Tibial nerve (tissue), 4 donors: Measurements from ENCODE around the gene MYO1G. TPM values are rescaled to one million over a fixed set of nuclear protein-coding genes. Genes with fewer than 3 reads are reported as not detected.

Source experiments
- DNase-seq, 2 donors: peaks; one replicate each; pipeline ENCODE4 v3.0.0-alpha.2; 2019; ENCODE audit warnings: low spot score in 2 of 2
- H3K27ac ChIP-seq, 4 donors: fragments of 200-600 bp; sonication (generic) in 3 of 4; one replicate each; pipeline ENCODE4 v1.5.1; 2017 to 2019; ENCODE audit warnings: mild to moderate bottlenecking in 1 of 4
- H3K27me3 ChIP-seq, 2 donors: fragments of 200-600 bp; sonication (generic) in 1 of 2; one replicate each; pipeline versions ENCODE4 v1.5.1 to v1.6.0; 2017 to 2019
- H3K36me3 ChIP-seq, 3 donors: fragments of 200-600 bp; sonication (generic); one replicate each; pipeline ENCODE4 v1.5.1; 2018 to 2019
- H3K4me1 ChIP-seq, 4 donors: fragments of 200-600 bp; sonication (generic) in 3 of 4; one replicate each; pipeline ENCODE4 v1.5.1; 2017 to 2019
- H3K4me3 ChIP-seq, 4 donors: fragments of 200-600 bp; sonication (generic) in 3 of 4; one replicate each; pipeline ENCODE4 v1.5.1; 2017 to 2019; ENCODE audit warnings: mild to moderate bottlenecking in 1 of 4, moderate library complexity in 1 of 4
- H3K9me3 ChIP-seq, 4 donors: fragments of 200-600 bp; sonication (generic) in 3 of 4; one replicate each; pipeline ENCODE4 v1.5.1; 2017 to 2019
- CTCF ChIP-seq, 5 experiments: fragments of 200-600 bp in 3 of 5; fragments of 450-650 bp in 2 of 5; sonication (generic) in 3 of 5; IDR thresholded peaks; one replicate each; pipeline ENCODE4 v1.5.1; 2016 to 2019; ENCODE audit warnings: antibody characterized with exemption in 5 of 5, mild to moderate bottlenecking in 3 of 5, moderate library complexity in 2 of 5
- EP300 ChIP-seq, 2 donors: sonication (generic); formaldehyde crosslinking; IDR thresholded peaks; one replicate each; pipeline ENCODE4 v1.6.1; 2017; ENCODE audit warnings: antibody characterized with exemption in 2 of 2, mild to moderate bottlenecking in 1 of 2
- POLR2A ChIP-seq, 2 donors: fragments of 450-650 bp; IDR thresholded peaks; one replicate each; pipeline ENCODE4 v1.6.1; 2017; ENCODE audit warnings: antibody characterized with exemption in 2 of 2, mild to moderate bottlenecking in 2 of 2, moderate library complexity in 2 of 2
- WGBS, 2 donors: methylation state at CpG; one replicate each; pipeline ENCODE4 v1.1.5; 2018; 5-methylcytosine and 5-hydroxymethylcytosine counted together
- total RNA-seq, 4 donors: library from RNA; depleted of rRNA; stranded (reverse); fragments of >200 nt; gene quantifications; one replicate each; pipeline ENCODE4 v1.1.0, GENCODE V29; 2016

Gene MYO1G
- total RNA-seq, 4 donors from 2014 or later = 0.84 to 10.5 (median 3.3) TPM

GRCh38 chr7:44983742-44984477 lies 5.1 kb upstream of the MYO1G start:
- H3K27ac ChIP-seq = peak overlapping the region in 1 of 4 donors; percentile 1
- H3K36me3 ChIP-seq = peaks cover 0 to 48% (median 0%) of the 10 kb centered on the region in 3 donors

DNA sequence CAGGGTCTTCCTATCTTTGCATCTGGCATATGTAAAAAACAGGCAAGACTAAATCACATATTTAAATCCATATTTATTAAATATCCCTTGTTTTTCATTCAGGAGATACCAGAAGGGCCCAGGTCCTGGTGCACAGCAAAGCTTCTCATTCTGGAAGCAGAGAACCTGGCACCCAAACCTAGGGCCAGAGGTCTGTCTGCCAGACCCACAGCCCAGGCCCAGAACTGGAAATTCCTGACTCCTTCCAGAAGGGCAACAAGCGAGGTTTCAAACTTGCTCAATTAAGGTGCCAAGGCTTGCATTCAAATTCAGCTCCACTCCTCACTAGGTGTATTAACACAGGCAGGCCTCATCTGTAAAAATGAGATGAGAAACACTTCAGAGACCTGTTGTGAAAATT lies 4.2 kb upstream of the MYO1G start:
- H3K4me3 ChIP-seq = no peak overlapping the region
- H3K27ac ChIP-seq = no peak overlapping the region
- TF ChIP-seq POLR2A (IDR thresholded peaks at IDR 0.05) (no peak), EP300 (IDR thresholded peaks at IDR 0.05) (no peak), CTCF (IDR thresholded peaks at IDR 0.05) (no peak)
- H3K36me3 ChIP-seq = peaks cover 0 to 57% (median 0%) of the 10 kb centered on the region in 3 donors
- peaks cover 0 to 73% (median 47%) of the 10 kb centered on the region in 4 donors for H3K4me1 ChIP-seq
- WGBS, 2 donors = 90 to 100% methylated on average over 1 of the region's 1 CpG
- no peaks in the 10 kb centered on the region for H3K27me3 ChIP-seq
- H3K9me3 ChIP-seq = no peaks in the 10 kb centered on the region
- no peak for DNase-seq

More at GRCh38 chr7:44983742-44984477, 5.1 kb upstream of the MYO1G start:
- no peak overlapping the region for H3K4me3 ChIP-seq
- no peak for DNase-seq
- WGBS, 2 donors = 84 to 85% methylated on average over 6 of the region's 6 CpGs
- no peak for TF ChIP-seq CTCF (IDR thresholded peaks at IDR 0.05)
- TF ChIP-seq EP300 (IDR thresholded peaks at IDR 0.05) = no peak
- no peak for TF ChIP-seq POLR2A (IDR thresholded peaks at IDR 0.05)
- H3K9me3 ChIP-seq = no peaks in the 10 kb centered on the region
- H3K4me1 ChIP-seq = peaks cover 0 to 64% (median 41%) of the 10 kb centered on the region in 4 donors
- no peaks in the 10 kb centered on the region for H3K27me3 ChIP-seq

DNA sequence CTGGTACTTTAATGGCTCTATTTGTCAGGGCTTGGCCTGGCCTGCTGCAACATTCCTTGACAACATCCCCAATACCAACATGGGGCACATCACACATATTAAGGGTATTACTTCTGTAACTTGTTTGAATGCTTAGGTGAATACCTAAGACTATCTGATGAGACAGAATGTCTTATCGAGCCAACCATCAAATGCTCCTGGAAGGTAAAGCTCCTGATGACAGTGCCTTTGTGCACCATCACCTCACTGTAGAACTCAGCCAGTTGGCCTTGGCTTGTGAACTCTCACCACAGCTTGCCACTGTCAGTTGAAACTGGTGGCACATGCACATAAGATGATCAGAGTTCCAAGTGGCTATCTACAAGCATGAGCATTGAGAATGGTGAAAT lies 3.7 kb upstream of the MYO1G start:
- Histone ChIP-seq H3K9me3 (no peaks in the 10 kb centered on the region), H3K4me3 (no peak overlapping the region), H3K27me3 (no peaks in the 10 kb centered on the region), H3K4me1 (peaks cover 0 to 76% (median 47%) of the 10 kb centered on the region in 4 donors), H3K27ac (no peak overlapping the region), H3K36me3 (peaks cover 0 to 60% (median 0%) of the 10 kb centered on the region in 3 donors)
- no peak for DNase-seq
- 94 to 100% methylated on average over 1 of the region's 1 CpG for WGBS, 2 donors
- no peak for TF ChIP-seq POLR2A (IDR thresholded peaks at IDR 0.05)
- TF ChIP-seq CTCF (IDR thresholded peaks at IDR 0.05) = no peak
- no peak for TF ChIP-seq EP300 (IDR thresholded peaks at IDR 0.05)

DNA sequence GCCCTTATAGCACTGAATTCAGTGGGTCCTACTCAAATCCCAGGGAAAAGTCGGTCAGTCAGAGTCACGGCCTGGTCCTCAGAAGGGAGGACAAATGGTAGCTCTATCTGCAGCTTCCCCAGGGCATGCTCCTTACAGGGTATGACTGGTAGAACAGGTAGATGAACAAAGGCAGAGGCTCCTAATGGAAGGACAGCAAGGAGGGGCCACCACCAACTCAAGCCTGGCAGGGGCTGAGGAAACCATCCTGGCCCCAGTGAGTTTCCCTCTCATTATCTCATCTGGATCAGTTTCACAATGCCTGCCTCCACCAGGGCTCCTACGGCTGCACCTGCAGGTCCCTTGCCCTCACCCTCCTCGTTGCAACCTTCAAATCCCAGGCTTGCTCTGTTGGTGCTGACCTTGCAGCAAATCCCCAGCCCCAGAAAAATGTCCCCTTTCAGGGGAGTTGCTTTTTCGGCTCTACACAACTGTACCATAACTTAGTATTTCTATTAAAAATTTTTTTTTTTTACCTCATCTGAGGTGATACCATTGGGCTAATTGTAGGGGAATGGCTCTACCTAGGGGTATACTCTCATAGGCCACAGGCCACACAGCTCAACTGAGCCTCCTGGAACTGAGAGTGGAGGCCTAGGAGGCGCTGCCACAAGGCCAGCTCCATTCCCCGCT lies 2.4 kb upstream of the MYO1G start:
- H3K27ac ChIP-seq = peak overlapping the region in 3 of 4 donors; percentile 74 to 85 (median 76)
- DNase-seq = no peak
- TF ChIP-seq POLR2A (IDR thresholded peaks at IDR 0.05) = no peak
- no peak for TF ChIP-seq CTCF (IDR thresholded peaks at IDR 0.05)
- TF ChIP-seq EP300 (IDR thresholded peaks at IDR 0.05) = no peak
- peaks cover 0 to 74% (median 46%) of the 10 kb centered on the region in 4 donors for H3K4me1 ChIP-seq
- WGBS, 2 donors = 85 to 93% methylated on average over 7 of the region's 7 CpGs
- H3K9me3 ChIP-seq = no peaks in the 10 kb centered on the region
- no peaks in the 10 kb centered on the region for H3K27me3 ChIP-seq
- no peak overlapping the region for H3K4me3 ChIP-seq
- H3K36me3 ChIP-seq = peaks cover 0 to 70% (median 0%) of the 10 kb centered on the region in 3 donors
